ENCODE data around the gene PTPRCAP.

Gene PTPRCAP

GRCh38 chr11:67397986-67398660, 39.4 kb downstream of the PTPRCAP start:
- Histone ChIP-seq H3F3A (ENCODE audit: insufficient read depth, low read length) (peaks cover 9% of the 10 kb centered on the region; the same call in 1 of the 2 replicates), H3K9ac (ENCODE audit: low read length) (no peak overlapping the region), H3K9me2 (replicated peaks; ENCODE audit: insufficient read depth, low read length) (no peaks in the 10 kb centered on the region), H3K9me3 (replicated peaks; ENCODE audit: insufficient read depth, low read length) (no peaks in the 10 kb centered on the region), H3K27me3 (replicated peaks; ENCODE audit: insufficient read depth, low read length) (no peaks in the 10 kb centered on the region), H3K36me3 (replicated peaks; ENCODE audit: insufficient read depth, low read length) (no peaks in the 10 kb centered on the region), H2AFZ (ENCODE audit: low read length) (no peak overlapping the region), H4K20me1 (ENCODE audit: insufficient read depth, low read length) (no peaks in the 10 kb centered on the region), H3K79me2 (ENCODE audit: low read length) (peaks cover 73% of the 10 kb centered on the region), H3K4me3 (ENCODE audit: low read length) (no peak overlapping the region), H3K4me2 (ENCODE audit: low read depth, low read length) (no peak overlapping the region), H3K27ac (ENCODE audit: low read length) (no peak overlapping the region), H3K4me1 (ENCODE audit: low read length) (peaks cover 16% of the 10 kb centered on the region; the same call in 1 of the 2 replicates)
- DNase-seq = no peak
- TF ChIP-seq EZH2 (optimal IDR thresholded peaks at IDR 0.05; ENCODE audit: low read depth, low read length) (no peak), CTCF (IDR thresholded peaks at IDR 0.05; ENCODE audit: low read length) (no peak), EZH2phosphoT487 (IDR thresholded peaks at IDR 0.05; ENCODE audit: low read length) (no peak)

DNA sequence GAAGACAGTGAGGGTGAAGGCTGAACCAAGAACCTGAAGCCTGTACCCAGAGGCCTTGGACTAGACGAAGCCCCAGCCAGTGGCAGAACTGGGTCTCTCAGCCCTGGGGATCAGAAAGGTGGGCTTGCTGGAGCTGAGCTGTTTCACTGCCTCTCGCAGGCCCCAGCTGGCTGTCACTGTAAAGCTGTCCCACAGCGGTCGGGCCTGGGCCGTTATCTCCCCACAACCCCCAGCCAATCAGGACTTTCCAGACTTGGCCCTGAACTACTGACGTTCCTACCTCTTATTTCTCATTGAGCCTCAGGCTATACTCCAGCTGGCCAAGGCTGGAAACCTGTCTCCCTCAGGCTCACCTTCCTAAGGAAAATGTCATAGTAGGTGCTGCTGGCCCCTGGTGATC, 39.9 kb downstream of the PTPRCAP start:
- Histone ChIP-seq H3K9me2 (replicated peaks; ENCODE audit: insufficient read depth, low read length) (no peaks in the 10 kb centered on the region), H3K27ac (ENCODE audit: low read length) (no peak overlapping the region), H4K20me1 (ENCODE audit: insufficient read depth, low read length) (no peaks in the 10 kb centered on the region), H3K4me3 (ENCODE audit: low read length) (no peak overlapping the region), H3K4me1 (ENCODE audit: low read length) (peaks cover 14% of the 10 kb centered on the region; the same call in 1 of the 2 replicates), H3K4me2 (ENCODE audit: low read depth, low read length) (no peak overlapping the region), H3K9me3 (replicated peaks; ENCODE audit: insufficient read depth, low read length) (no peaks in the 10 kb centered on the region), H3K79me2 (ENCODE audit: low read length) (peaks cover 78% of the 10 kb centered on the region), H2AFZ (ENCODE audit: low read length) (no peak overlapping the region), H3K36me3 (replicated peaks; ENCODE audit: insufficient read depth, low read length) (no peaks in the 10 kb centered on the region), H3F3A (ENCODE audit: insufficient read depth, low read length) (peaks cover 9% of the 10 kb centered on the region; the same call in 1 of the 2 replicates), H3K9ac (ENCODE audit: low read length) (no peak overlapping the region), H3K27me3 (replicated peaks; ENCODE audit: insufficient read depth, low read length) (no peaks in the 10 kb centered on the region)
- no peak for DNase-seq
- no peak for TF ChIP-seq CTCF (IDR thresholded peaks at IDR 0.05; ENCODE audit: low read length)
- no peak for TF ChIP-seq EZH2 (optimal IDR thresholded peaks at IDR 0.05; ENCODE audit: low read depth, low read length)
- TF ChIP-seq EZH2phosphoT487 (IDR thresholded peaks at IDR 0.05; ENCODE audit: low read length) = no peak

- Histone ChIP-seq H3K36me3 (replicated peaks; ENCODE audit: insufficient read depth, low read length) (no peaks in the 10 kb centered on the region), H3K79me2 (ENCODE audit: low read length) (peaks cover 85% of the 10 kb centered on the region), H4K20me1 (ENCODE audit: insufficient read depth, low read length) (no peaks in the 10 kb centered on the region), H3K4me3 (ENCODE audit: low read length) (no peak overlapping the region), H3F3A (ENCODE audit: insufficient read depth, low read length) (peaks cover 9% of the 10 kb centered on the region; the same call in 1 of the 2 replicates), H3K9me2 (replicated peaks; ENCODE audit: insufficient read depth, low read length) (no peaks in the 10 kb centered on the region), H3K4me2 (ENCODE audit: low read depth, low read length) (no peak overlapping the region), H2AFZ (ENCODE audit: low read length) (no peak overlapping the region), H3K9ac (ENCODE audit: low read length) (no peak overlapping the region), H3K4me1 (ENCODE audit: low read length) (peaks cover 9% of the 10 kb centered on the region; the same call in 1 of the 2 replicates), H3K27me3 (replicated peaks; ENCODE audit: insufficient read depth, low read length) (no peaks in the 10 kb centered on the region), H3K9me3 (replicated peaks; ENCODE audit: insufficient read depth, low read length) (no peaks in the 10 kb centered on the region), H3K27ac (ENCODE audit: low read length) (no peak overlapping the region)
- TF ChIP-seq CTCF (IDR thresholded peaks at IDR 0.05; ENCODE audit: low read length) (no peak), EZH2phosphoT487 (IDR thresholded peaks at IDR 0.05; ENCODE audit: low read length) (no peak), EZH2 (optimal IDR thresholded peaks at IDR 0.05; ENCODE audit: low read depth, low read length) (no peak)
- DNase-seq = no peak
Measured at GRCh38 chr11:67396587-67397389, 40.7 kb downstream of the PTPRCAP start.

Measured in MM.1S (cell line).